CMK (cell line): ENCODE data around the gene POLRMT.

Experiments used
- DNase-seq: peaks from one replicate; pipeline ENCODE4 v3.0.0-alpha.2; 2010; ENCODE audit warnings: low read depth

The POLRMT gene

GRCh38 chr19:579111-579841 is 54.1 kb downstream of the POLRMT start:
- DNase-seq, result no peak

GRCh38 chr19:577439-578392 is 55.6 kb downstream of the POLRMT start:
- DNase-seq, result no peak

GRCh38 chr19:576768-577438 is 56.4 kb downstream of the POLRMT start:
- DNase-seq, result no peak

- no peak for DNase-seq
These were observed 57.5 kb downstream of the POLRMT start for GRCh38 chr19:575527-576506.

GRCh38 chr19:574658-575526 is 58.4 kb downstream of the POLRMT start:
- peak; percentile 76 for DNase-seq

- no peak for DNase-seq
These were observed 59.9 kb downstream of the POLRMT start for GRCh38 chr19:573519-573825.

GRCh38 chr19:572743-573518 is 60.4 kb downstream of the POLRMT start:
- DNase-seq, result no peak

- peak; percentile 93 for DNase-seq
These were observed 61.1 kb downstream of the POLRMT start, which contains the start of gene BSG for GRCh38 chr19:572140-572742. Gene BSG (plus strand): TSS chr19:572596. CDS start chr19:572635, 39 bp downstream.

- DNase-seq, result peak; percentile 70
These were observed 61.8 kb downstream of the POLRMT start for GRCh38 chr19:571566-571974.

GRCh38 chr19:570937-571565 is 62.3 kb downstream of the POLRMT start:
- peak; percentile 70 for DNase-seq

GRCh38 chr19:570251-570686 is 63.1 kb downstream of the POLRMT start:
- no peak for DNase-seq

GRCh38 chr19:567296-567900 is 65.9 kb downstream of the POLRMT start:
- DNase-seq, result no peak
